ENCODE data around the gene UMODL1.

Gene UMODL1

DNA sequence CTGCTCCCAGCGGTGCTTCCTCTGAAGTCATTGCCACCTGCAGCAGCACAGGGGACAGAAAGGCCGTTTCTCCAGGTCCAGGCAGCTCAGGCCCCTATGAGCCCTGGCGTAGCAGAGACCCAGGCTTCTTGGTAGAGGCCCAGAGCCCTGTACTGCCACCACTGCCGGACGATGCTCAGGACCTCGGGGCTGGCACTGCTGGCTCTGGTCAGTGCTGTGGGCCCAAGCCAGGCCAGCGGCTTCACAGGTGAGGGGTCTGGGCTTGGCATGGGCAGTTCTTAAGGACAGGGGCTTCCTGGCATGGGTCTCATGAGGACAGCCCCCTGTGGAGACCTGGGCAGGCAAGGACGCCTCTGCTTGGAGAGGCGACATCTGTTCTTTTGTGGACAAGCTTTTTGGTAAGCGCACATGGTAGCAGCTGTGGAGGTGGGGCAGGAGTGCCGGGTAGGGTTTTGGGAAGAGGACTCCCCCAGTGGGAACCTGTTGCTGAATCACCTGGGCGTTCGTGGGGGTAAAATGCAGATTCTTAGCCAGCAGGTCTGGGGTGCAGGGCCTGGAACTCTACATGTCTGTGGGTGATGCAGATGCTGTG is at the start of gene UMODL1:
UMODL1 (plus strand) TSS at position 172 of the 592 bp plus-strand sequence; CDS start at position 172, 0 bp downstream.
- TF ChIP-seq CTCF (conservative IDR thresholded peaks at IDR 0.05) = no peak
- no peak within 1 kb of the TSS for H3K27ac ChIP-seq

DNA sequence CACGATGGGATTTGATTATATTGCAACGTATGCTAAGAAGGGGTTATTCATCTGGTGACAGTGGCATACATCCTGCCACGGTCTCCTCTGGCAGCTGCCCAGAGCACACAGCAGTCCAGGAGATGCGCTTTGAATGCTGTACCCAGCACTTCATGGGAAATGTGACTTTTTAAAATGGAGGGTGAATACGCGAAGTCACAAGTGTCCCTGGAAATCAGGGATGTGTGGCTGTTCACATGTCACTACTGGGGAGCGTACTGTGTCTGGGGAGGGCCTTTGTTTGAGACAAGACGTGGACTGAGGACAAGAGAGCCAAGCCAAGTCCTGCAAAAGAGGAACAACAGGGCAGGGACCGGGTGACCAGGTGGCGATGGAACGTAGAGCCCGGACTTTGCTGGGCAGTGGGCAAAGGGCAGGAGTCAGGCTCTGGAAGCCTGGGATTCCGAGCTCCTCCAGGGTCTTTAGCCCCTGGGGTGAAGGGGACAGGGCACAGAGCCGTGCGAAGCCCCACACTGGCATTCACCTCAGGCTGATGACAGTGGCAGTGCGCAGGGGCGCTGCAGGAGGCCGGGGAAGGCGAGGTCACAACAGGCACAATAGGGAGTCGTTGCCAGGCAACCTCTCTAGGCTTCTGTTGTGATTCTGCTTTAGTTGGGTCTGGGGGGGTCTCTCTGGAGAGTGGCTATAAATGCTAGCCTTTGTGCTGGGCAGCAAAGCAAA is 49.6 kb upstream of the UMODL1 start:
- no peak overlapping the region for H3K27ac ChIP-seq
- TF ChIP-seq CTCF (conservative IDR thresholded peaks at IDR 0.05) = no peak

GRCh38 chr21:42022091-42022430 is 49.1 kb upstream of the UMODL1 start:
- TF ChIP-seq CTCF (conservative IDR thresholded peaks at IDR 0.05) = no peak
- no peak overlapping the region for H3K27ac ChIP-seq

GRCh38 chr21:42022906-42023305 is 48.2 kb upstream of the UMODL1 start:
- H3K27ac ChIP-seq = no peak overlapping the region
- no peak for TF ChIP-seq CTCF (conservative IDR thresholded peaks at IDR 0.05)

GRCh38 chr21:42025376-42026081 is 45.6 kb upstream of the UMODL1 start:
- no peak overlapping the region for H3K27ac ChIP-seq
- TF ChIP-seq CTCF (conservative IDR thresholded peaks at IDR 0.05) = no peak

DNA sequence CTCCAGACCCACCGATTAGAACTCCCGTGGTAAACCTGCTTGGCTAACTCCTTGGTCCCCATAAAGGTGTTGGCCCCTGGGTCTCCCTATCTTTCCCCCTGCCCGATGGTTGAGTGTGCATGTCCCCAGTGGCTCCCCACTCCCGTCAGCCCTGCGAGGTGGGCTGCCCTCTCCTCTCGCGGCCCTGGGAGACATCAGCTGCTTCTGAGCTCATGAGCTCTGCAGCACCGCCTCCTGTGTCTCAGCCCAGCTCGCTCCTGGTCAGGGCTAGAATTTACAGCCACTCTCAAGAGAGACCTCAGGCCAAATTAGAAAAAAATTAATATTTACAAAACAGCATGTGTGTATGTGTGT is 45.1 kb upstream of the UMODL1 start:
- no peak overlapping the region for H3K27ac ChIP-seq
- TF ChIP-seq CTCF (conservative IDR thresholded peaks at IDR 0.05) = no peak

GRCh38 chr21:42027085-42027821 is 43.9 kb upstream of the UMODL1 start:
- no peak overlapping the region for H3K27ac ChIP-seq
- no peak for TF ChIP-seq CTCF (conservative IDR thresholded peaks at IDR 0.05)
